Measurements from ENCODE around the gene DIPK1A. TPM values are rescaled to one million over a fixed set of nuclear protein-coding genes. Genes with fewer than 3 reads are reported as not detected.

The DIPK1A gene
- total RNA-seq, 1 experiment from 2014 or later, result 4.8 TPM

- ChIA-PET POLR2A (no interaction called here), CTCF (interaction anchor here (1.0 kb wide), 1 partner anchor 18 kb away, joined by 4 read pairs; no protein-coding TSS in a partner anchor)
- TF ChIP-seq FOXK1 (CRISPR knock-in tag; IDR thresholded peaks at IDR 0.05), result no peak
- TF ChIP-seq AR (CRISPR knock-in tag; IDR thresholded peaks at IDR 0.05), result no peak
- no peak overlapping the region for H3K4me3 Mint-ChIP-seq
- H3K27me3 Mint-ChIP-seq (ENCODE audit: low read depth), result no peaks in the 10 kb centered on the region
- DNase-seq (ENCODE audit: low spot score) (no peak), ATAC-seq (no peak)
- peaks cover 10% of the 10 kb centered on the region for H3K4me1 Mint-ChIP-seq
- H3K9me3 Mint-ChIP-seq, result no peaks in the 10 kb centered on the region
- H3K27ac Mint-ChIP-seq, result no peak overlapping the region
- no peaks in the 10 kb centered on the region for H3K36me3 Mint-ChIP-seq
These were observed 78.4 kb downstream of the DIPK1A start for GRCh38 chr1:92882819-92883218.

- H3K9me3 Mint-ChIP-seq, result no peaks in the 10 kb centered on the region
- ATAC-seq (no peak), DNase-seq (ENCODE audit: low spot score) (no peak)
- ChIA-PET CTCF (no interaction called here), POLR2A (no interaction called here)
- H3K4me3 Mint-ChIP-seq, result no peak overlapping the region
- H3K36me3 Mint-ChIP-seq, result no peaks in the 10 kb centered on the region
- H3K27me3 Mint-ChIP-seq (ENCODE audit: low read depth), result no peaks in the 10 kb centered on the region
- peaks cover 19% of the 10 kb centered on the region for H3K4me1 Mint-ChIP-seq
- H3K27ac Mint-ChIP-seq, result no peak overlapping the region
- TF ChIP-seq FOXK1 (CRISPR knock-in tag; IDR thresholded peaks at IDR 0.05), result no peak
- no peak for TF ChIP-seq AFF4 (CRISPR knock-in tag; IDR thresholded peaks at IDR 0.05; ENCODE audit: borderline replicate concordance)
- TF ChIP-seq USF1 (CRISPR knock-in tag; IDR thresholded peaks at IDR 0.05), result no peak
- TF ChIP-seq CREM (CRISPR knock-in tag; IDR thresholded peaks at IDR 0.05), result no peak
- no peak for TF ChIP-seq ZBTB21 (CRISPR knock-in tag; IDR thresholded peaks at IDR 0.05; ENCODE audit: borderline replicate concordance)
- TF ChIP-seq PRDM15 (CRISPR knock-in tag; IDR thresholded peaks at IDR 0.05), result no peak
- TF ChIP-seq ARID4B (CRISPR knock-in tag; IDR thresholded peaks at IDR 0.05; ENCODE audit: borderline replicate concordance), result no peak
- no peak for TF ChIP-seq E2F4 (CRISPR knock-in tag; IDR thresholded peaks at IDR 0.05; ENCODE audit: borderline replicate concordance, low read depth)
- no peak for TF ChIP-seq SMAD3 (CRISPR knock-in tag; IDR thresholded peaks at IDR 0.05; ENCODE audit: borderline replicate concordance)
- no peak for TF ChIP-seq TCF7 (CRISPR knock-in tag; IDR thresholded peaks at IDR 0.05; ENCODE audit: low read depth)
- no peak for TF ChIP-seq STAT6 (CRISPR knock-in tag; conservative IDR thresholded peaks at IDR 0.05; ENCODE audit: low read depth)
- TF ChIP-seq NR2C2 (CRISPR knock-in tag; IDR thresholded peaks at IDR 0.05), result no peak
- TF ChIP-seq JUN (CRISPR knock-in tag; IDR thresholded peaks at IDR 0.05), result no peak
These were observed 79.9 kb downstream of the DIPK1A start for GRCh38 chr1:92881391-92881790.
